HL-60 (cell line): ENCODE measurements around the gene EPHB4.

Source experiments
- POLR2AphosphoS5 ChIP-seq: IDR thresholded peaks from 2 replicates; pipeline ENCODE4 v1.6.1; 2012; ENCODE audit warnings: low read depth
- TF ChIP-seq, protein P1 (sequence below): IDR thresholded peaks from one replicate; pipeline ENCODE4 v1.5.1; 2011; ENCODE audit warnings: low read length, control low read depth, inconsistent platforms; ENCODE audit not compliant: insufficient read depth

DNA sequence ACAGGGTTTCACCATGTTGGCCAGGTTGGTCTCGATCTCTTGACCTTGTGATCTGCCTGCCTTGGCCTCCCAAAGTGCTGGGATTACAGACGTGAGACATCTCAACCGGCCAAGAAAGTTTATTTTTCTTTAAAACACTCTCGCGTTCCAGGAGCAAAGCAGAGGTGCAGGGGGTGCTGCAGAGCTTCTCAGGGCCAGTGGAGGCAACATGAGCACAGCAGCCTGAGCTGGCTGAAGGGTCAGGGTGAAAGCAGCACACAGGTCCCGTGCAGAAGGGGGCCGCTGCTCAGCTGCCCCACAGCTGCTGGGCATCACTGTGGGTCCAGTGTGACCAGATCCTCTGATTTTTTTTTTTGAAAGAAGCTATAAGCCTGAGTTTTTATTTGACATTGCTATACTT lies 46.1 kb downstream of the EPHB4 start:
- TF ChIP-seq, protein P1, sequence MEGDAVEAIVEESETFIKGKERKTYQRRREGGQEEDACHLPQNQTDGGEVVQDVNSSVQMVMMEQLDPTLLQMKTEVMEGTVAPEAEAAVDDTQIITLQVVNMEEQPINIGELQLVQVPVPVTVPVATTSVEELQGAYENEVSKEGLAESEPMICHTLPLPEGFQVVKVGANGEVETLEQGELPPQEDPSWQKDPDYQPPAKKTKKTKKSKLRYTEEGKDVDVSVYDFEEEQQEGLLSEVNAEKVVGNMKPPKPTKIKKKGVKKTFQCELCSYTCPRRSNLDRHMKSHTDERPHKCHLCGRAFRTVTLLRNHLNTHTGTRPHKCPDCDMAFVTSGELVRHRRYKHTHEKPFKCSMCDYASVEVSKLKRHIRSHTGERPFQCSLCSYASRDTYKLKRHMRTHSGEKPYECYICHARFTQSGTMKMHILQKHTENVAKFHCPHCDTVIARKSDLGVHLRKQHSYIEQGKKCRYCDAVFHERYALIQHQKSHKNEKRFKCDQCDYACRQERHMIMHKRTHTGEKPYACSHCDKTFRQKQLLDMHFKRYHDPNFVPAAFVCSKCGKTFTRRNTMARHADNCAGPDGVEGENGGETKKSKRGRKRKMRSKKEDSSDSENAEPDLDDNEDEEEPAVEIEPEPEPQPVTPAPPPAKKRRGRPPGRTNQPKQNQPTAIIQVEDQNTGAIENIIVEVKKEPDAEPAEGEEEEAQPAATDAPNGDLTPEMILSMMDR, result no peak
- no peak for TF ChIP-seq POLR2AphosphoS5
